ENCODE measurements around the gene ZBTB7C.
A peak's percentile ranks its signal among the peaks of the same experiment; 100 is the strongest.

ZBTB7C gene

GRCh38 chr18:48182779-48183178 lies 226.4 kb downstream of the ZBTB7C start:
- no peak for DNase-seq

DNA sequence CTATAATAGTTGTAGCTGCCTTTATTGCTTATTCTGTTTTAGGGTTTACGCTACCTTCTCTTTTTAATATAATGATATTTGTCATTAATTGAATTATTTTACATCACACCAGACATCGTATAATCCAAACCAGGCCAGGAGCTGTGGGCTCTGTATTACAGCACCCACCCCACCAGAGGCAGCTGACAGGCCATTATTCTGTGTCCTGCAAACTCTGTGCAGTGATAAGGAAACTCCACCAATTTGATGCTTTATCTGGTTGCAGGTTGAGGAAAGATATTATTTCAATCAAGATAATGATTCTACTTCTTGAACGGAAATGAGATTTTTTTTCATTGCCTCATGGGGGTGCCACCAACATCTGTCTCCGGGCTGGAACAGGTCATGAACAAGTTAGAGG lies 227.3 kb downstream of the ZBTB7C start:
- DNase-seq: no peak

- DNase-seq: no peak
Measured at GRCh38 chr18:48181087-48181823, 227.9 kb downstream of the ZBTB7C start.

GRCh38 chr18:48179666-48180065 lies 229.5 kb downstream of the ZBTB7C start:
- no peak for DNase-seq

DNA sequence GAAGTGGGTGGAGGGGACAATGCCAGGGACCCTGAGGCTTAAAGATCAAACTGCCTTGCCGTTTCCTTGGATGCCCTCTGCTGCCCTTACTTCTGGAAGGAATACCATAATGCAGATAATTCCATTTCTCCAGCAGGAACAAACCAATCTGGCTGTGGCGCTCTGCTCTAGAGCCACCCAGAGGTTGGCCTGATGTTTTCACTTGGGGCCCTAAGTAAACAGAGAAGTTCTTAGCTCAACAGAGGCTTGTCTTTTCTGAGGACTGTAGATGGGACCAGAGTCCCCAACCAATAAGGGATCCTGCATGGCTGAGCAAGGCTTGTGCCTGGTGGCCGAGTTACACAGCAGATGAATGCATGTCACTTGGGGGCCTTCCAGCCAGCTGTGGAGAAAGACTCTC lies 230.2 kb downstream of the ZBTB7C start:
- no peak for DNase-seq

- no peak for DNase-seq
Measured at GRCh38 chr18:48176909-48177308, 232.3 kb downstream of the ZBTB7C start.

- no peak for DNase-seq
Measured at GRCh38 chr18:48173557-48173956, 235.6 kb downstream of the ZBTB7C start.

DNA sequence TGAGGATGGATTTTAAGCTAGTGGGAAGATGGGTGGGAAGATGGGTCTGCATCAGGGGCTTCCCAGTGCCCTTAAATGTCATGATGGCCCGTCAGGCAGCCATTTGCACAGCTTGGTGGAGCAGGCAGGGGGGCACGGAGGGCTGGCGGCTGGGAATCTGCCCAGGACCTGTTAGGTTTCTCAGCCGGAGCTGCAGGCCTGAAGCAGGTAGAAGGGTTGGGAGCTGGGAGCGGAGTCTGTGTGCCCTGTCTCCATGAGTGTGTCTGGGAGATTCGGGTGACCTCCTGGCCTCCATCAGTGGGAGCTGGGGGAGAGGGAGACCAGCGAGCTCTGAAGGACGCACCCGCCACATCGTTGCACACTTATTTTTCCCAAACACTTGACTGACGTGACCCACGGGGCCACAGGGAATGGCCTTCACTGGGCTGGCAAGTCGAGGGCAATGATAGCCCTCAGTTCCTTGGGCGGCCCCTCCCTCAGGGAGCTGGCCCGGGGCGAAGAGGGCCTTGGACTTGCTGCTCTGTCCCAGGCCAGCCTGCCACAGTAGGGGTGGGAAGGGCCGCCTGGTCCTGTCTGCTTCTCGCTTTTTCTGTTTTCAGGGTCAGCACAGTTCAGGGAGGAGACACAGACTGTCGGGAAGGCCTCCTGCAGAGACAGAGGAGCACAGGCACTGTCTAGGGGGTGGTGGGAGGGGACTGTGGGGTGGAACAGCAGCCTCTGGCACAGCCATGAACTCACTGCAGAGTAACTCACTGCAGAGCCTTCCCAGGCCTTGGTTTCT lies 236.8 kb downstream of the ZBTB7C start:
- DNase-seq: no peak

GRCh38 chr18:48171490-48172188 lies 237.5 kb downstream of the ZBTB7C start:
- no peak for DNase-seq

- no peak for DNase-seq
Measured at GRCh38 chr18:48170651-48171050, 238.5 kb downstream of the ZBTB7C start.

GRCh38 chr18:48168861-48169260 lies 240.3 kb downstream of the ZBTB7C start:
- no peak for DNase-seq

DNA sequence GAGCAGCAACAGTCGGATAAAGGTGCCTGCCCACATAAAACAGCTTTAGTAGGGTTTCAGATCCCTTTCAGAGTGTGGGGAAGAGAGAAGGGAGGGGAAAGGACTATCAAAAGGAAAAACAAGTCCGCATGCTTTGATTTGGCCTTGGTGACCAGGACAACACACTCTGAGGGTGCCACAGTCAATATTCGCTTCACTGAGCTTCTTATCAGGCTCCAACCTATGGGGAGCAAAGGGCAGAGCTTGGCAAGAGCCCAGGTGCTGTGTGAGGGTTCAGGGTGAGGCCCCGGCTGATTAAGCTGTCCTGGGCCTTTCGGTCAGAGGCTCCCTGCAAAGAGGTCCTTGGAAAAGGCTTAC lies 241.3 kb downstream of the ZBTB7C start:
- no peak for DNase-seq

DNA sequence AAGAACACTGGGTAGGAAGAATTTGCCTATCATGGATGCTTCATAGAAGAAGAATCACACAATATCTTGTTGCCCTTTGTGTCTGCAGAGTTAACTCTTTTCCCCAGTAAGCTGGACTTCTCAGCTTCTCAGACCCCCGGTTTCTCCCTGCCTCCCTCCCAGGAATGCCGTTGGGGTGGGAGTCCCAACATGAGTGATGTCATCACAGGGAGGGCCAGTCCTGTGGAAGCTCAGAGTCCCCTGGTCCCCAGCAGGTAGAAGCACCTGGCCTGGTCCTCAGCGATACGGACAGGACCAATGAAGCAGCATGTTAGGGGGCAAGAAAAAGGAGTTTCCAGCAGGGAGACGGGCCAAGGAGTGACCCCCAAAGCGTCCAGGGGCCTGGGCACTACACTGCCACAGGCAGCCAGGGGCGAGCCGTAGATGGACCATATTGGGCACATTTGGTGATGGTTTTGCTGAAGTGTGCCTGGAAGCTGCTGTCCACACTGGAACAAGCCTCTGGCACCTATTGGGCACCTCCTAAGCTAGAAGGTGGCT lies 242.8 kb downstream of the ZBTB7C start:
- DNase-seq: no peak

GRCh38 chr18:48165111-48165866 lies 243.9 kb downstream of the ZBTB7C start:
- DNase-seq: no peak

GRCh38 chr18:48164701-48165100 lies 244.5 kb downstream of the ZBTB7C start:
- DNase-seq: no peak

DNA sequence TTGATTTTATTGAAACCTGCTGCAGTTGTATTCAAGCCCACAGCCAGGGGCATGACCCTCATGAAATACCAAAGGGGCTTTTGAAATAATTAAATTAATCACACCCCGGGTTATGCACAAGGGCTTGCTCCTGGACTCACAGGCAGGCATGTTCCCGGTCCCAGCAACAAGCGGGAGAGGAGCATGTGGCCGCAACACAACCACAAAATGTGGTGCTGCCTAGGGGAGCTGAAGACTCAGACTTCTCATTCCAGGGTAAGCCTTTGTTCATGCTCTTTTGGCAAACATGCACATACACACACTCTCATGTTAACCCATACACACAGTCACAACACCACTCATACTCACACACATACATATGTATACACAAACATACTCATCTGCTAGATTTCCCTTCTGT lies 245.1 kb downstream of the ZBTB7C start:
- no peak for DNase-seq

DNA sequence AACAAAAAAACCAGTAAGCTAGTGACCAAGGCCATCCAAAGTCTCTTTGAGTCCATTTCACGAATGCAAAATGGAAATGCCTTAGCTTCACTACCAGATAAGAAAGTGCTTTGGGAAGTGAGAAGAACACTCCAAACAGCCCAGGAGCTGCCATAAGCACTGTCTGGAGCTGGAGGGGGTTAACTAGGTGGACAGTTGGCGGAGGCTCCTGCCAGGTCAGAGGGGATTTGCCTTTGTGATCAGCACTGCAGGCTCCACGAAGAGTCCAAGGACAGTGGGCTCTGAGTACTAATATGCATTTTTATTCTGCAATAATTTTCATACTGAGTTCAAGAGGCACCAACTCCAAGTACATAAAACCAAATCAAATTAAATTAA lies 245.5 kb downstream of the ZBTB7C start:
- no peak for DNase-seq

DNA sequence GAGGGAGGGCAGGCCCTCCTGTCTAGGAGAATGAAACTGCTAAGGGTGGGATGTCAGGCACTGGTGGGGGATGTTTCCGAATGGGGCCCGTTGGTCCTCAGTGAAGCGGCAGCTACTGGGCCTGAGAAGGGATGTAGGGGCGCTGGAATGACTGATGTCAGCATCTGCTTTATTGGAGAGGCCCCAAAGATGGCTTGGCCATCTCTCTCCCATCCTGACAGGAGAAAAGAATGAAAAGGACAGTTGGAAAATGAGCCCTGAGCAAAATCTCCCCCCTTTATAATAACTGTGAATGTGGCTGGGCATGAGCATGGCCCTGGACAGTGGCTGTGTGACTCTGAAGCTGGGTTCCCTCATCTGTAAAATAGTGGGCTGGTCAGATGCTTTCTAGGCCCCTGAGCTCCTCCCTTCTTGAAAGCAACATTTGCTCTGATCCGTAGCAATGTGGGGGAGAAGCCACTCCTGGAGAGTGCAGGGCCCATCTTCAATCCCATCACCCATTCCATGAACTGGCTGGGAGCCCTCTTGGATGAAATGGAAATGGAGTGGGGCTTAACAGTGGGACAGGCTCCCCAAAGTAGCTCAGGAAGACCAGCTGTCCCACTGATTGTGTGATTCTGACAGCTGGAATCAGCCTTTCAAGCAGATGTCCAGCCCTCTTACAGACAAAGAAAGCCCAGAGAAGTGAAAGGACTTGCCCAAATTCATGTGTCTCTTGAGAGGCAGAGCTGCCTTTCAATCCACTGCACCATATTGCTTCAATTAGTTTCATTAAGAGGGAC lies 246.0 kb downstream of the ZBTB7C start:
- no peak for DNase-seq

- DNase-seq: no peak
Measured at GRCh38 chr18:48161911-48162698, 247.1 kb downstream of the ZBTB7C start.

DNA sequence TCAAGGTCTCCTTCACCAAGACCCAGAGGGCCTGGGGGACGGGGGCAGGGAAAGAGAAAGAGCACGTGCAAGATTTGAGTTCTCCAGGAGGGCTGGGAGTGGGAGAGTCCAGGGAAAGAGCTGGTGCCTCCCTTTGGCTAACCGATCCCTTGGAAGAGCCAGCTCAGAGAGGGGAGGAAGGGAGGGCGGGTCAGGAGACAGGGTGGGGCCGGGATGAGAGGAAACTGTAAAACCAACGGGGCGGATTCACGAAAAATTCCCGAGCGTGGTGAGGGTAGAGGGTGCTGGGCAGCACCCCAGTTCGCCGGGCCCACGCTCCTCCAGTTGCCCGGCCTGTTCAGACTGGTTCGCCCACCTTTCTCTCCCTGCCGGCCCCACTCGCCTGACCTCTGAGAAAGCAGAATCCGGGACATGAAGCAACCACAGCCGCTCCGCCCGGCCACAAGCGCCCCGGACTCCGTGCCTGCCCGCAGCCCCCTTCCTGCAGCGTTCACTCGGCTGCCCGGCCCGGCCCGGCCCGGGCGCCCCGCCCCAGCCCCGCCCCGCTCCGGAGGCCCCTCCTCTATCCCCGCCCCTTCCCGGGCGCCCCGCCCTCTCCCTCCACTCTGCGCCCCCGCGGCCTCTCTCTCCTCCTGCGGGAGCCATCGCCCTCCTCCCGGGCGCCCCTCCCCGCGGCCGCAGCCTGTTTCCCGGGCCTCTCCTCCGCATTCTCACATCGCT lies 247.8 kb downstream of the ZBTB7C start:
- DNase-seq: peak; percentile 20

GRCh38 chr18:48160622-48161021 lies 248.6 kb downstream of the ZBTB7C start:
- DNase-seq: no peak

Data from cortex of kidney (tissue), 1 donor.